IMR-90 (cell line): Measurements from ENCODE around the gene HECW1. TPM values are rescaled to one million over a fixed set of nuclear protein-coding genes. Genes with fewer than 3 reads are reported as not detected.
A peak's percentile ranks its signal among the peaks of the same experiment; 100 is the strongest.
"Not testable (repeated sequence)": the region's sequence is repeated elsewhere in the genome, so short reads cannot be mapped to it uniquely, and the experiment has no call there.

Source experiments
- ATAC-seq: fragments of 200-7000 bp; cut with Tn5 transposase; 2 replicates; pipeline ENCODE4 v1.9.1; 2020; ENCODE audit warnings: low read depth, mild to moderate bottlenecking, moderate library complexity
- BruUV-seq: library from RNA; stranded (reverse); fragments of 400-500 nt; replicated peaks from 2 replicates; lab custom pipeline; 2021; lab: Mats Ljungman, UMichigan
- CTCF ChIA-PET: fragments of 300-600 bp; formaldehyde crosslinking; extraction: SDS; loops from one replicate; lab custom pipeline; 2021; ENCODE audit warnings: antibody characterized with exemption; lab: Yijun Ruan, JAX
- POLR2A ChIA-PET: fragments of 300-600 bp; sonication (Branson Sonifier 250); formaldehyde crosslinking; loops from one replicate; lab custom pipeline; 2022; ENCODE audit warnings: antibody characterized with exemption; ENCODE audit not compliant: unreplicated experiment; lab: Charles Lee
- DNase-seq: peaks from one replicate; pipeline ENCODE4 v3.0.0; 2013
- H2AFZ ChIP-seq: replicated peaks from 2 replicates; pipeline ENCODE3; 2013; ENCODE audit warnings: low read length, mild to moderate bottlenecking; ENCODE audit not compliant: poor library complexity
- H2AK5ac ChIP-seq: 2 replicates; pipeline ENCODE4 v1.6.1; 2013; ENCODE audit warnings: low read depth, low read length, inconsistent platforms
- H2AK9ac ChIP-seq: replicated peaks from 2 replicates; pipeline ENCODE3; 2013; ENCODE audit warnings: mild to moderate bottlenecking, low read depth, low read length, moderate library complexity; ENCODE audit not compliant: poor library complexity
- H2BK120ac ChIP-seq: 2 replicates; pipeline ENCODE4 v1.6.1; 2013; ENCODE audit warnings: low read depth, low read length, inconsistent platforms
- H2BK15ac ChIP-seq: 3 replicates; pipeline ENCODE4 v1.6.1; 2013; ENCODE audit warnings: low read depth, low read length, inconsistent platforms
- H2BK20ac ChIP-seq: 2 replicates; pipeline ENCODE4 v1.6.1; 2013; ENCODE audit warnings: low read depth, mild to moderate bottlenecking, inconsistent platforms, low read length, moderate library complexity
- H2BK5ac ChIP-seq: 2 replicates; pipeline ENCODE4 v1.6.1; 2013; ENCODE audit warnings: mild to moderate bottlenecking, low read depth, low read length, inconsistent platforms; ENCODE audit not compliant: poor library complexity, severe bottlenecking
- H3K14ac ChIP-seq: replicated peaks from 2 replicates; pipeline ENCODE4 v1.6.1; 2013; ENCODE audit warnings: low read depth, low read length, inconsistent platforms
- H3K18ac ChIP-seq: 2 replicates; pipeline ENCODE4 v1.6.1; 2013; ENCODE audit warnings: low read depth, low read length, control low read depth
- H3K23ac ChIP-seq: 2 replicates; pipeline ENCODE4 v1.6.1; 2013; ENCODE audit warnings: low read depth, low read length, inconsistent platforms
- H3K27ac ChIP-seq: 2 replicates; pipeline ENCODE4 v1.5.1; 2013; ENCODE audit warnings: mild to moderate bottlenecking, control low read depth, low read length; ENCODE audit not compliant: insufficient read depth
- H3K27me3 ChIP-seq: 2 replicates; pipeline ENCODE4 v1.6.1; 2013; ENCODE audit warnings: low read length; ENCODE audit not compliant: control insufficient read depth, insufficient read depth
- H3K36me3 ChIP-seq: 2 replicates; pipeline ENCODE4 v1.6.1; 2013; ENCODE audit warnings: low read length, mixed read lengths; ENCODE audit not compliant: control insufficient read depth, insufficient read depth
- H3K4ac ChIP-seq: 2 replicates; pipeline ENCODE4 v1.6.1; 2013; ENCODE audit warnings: low read depth, low read length, inconsistent platforms
- H3K4me1 ChIP-seq: 2 replicates; pipeline ENCODE4 v1.6.1; 2013; ENCODE audit warnings: low read length, mixed read lengths; ENCODE audit not compliant: control insufficient read depth, insufficient read depth
- H3K4me2 ChIP-seq: 2 replicates; pipeline ENCODE4 v1.6.1; 2013; ENCODE audit warnings: low read depth, mild to moderate bottlenecking, control low read depth, low read length, moderate library complexity
- H3K4me3 ChIP-seq: 2 replicates; pipeline ENCODE4 v1.5.1; 2013; ENCODE audit warnings: low read depth, mild to moderate bottlenecking, control low read depth, low read length, moderate library complexity; ENCODE audit not compliant: insufficient read depth
- H3K56ac ChIP-seq: 2 replicates; pipeline ENCODE4 v1.6.1; 2013; ENCODE audit warnings: low read length, inconsistent platforms; ENCODE audit not compliant: insufficient read depth; ENCODE audit errors: extremely low read depth
- H3K79me1 ChIP-seq, 2 experiments: 2 replicates each; pipeline ENCODE4 v1.6.1; 2013; ENCODE audit warnings: low read length in 2 of 2, inconsistent platforms in 1 of 2, low read depth in 1 of 2
- H3K9ac ChIP-seq: 2 replicates; pipeline ENCODE4 v1.6.1; 2013; ENCODE audit warnings: low read depth, low read length, control low read depth
- H3K9me1 ChIP-seq: 2 replicates; pipeline ENCODE4 v1.6.1; 2013; ENCODE audit warnings: low read length, inconsistent platforms; ENCODE audit not compliant: insufficient read depth
- H3K9me3 ChIP-seq: 2 replicates; pipeline ENCODE4 v1.6.1; 2013; ENCODE audit warnings: low read length; ENCODE audit not compliant: control insufficient read depth, insufficient read depth
- H4K20me1 ChIP-seq: 2 replicates; pipeline ENCODE4 v1.6.1; 2013; ENCODE audit warnings: low read length, inconsistent platforms; ENCODE audit not compliant: insufficient read depth
- H4K5ac ChIP-seq: 2 replicates; pipeline ENCODE4 v1.6.1; 2013; ENCODE audit warnings: mild to moderate bottlenecking, low read depth, low read length, control low read depth
- H4K8ac ChIP-seq, 2 experiments: 2 replicates each; pipeline ENCODE4 v1.6.1; 2013; ENCODE audit warnings: low read depth in 2 of 2, low read length in 2 of 2, control low read depth in 1 of 2, inconsistent platforms in 1 of 2
- H4K91ac ChIP-seq: 2 replicates; pipeline ENCODE4 v1.6.1; 2013; ENCODE audit warnings: low read depth, low read length, inconsistent platforms; ENCODE audit not compliant: insufficient read depth
- CEBPB ChIP-seq: IDR thresholded peaks from 2 replicates; pipeline ENCODE4 v1.6.1; 2012; ENCODE audit warnings: low read depth, low read length, improper control_type of control experiment
- FOS ChIP-seq: fragments of 150-350 bp; IDR thresholded peaks from 2 replicates; pipeline ENCODE4 v1.6.1; 2016; ENCODE audit warnings: low read depth, low read length
- RCOR1 ChIP-seq: IDR thresholded peaks from 2 replicates; pipeline ENCODE4 v1.6.1; 2012; ENCODE audit warnings: mild to moderate bottlenecking, low read length, improper control_type of control experiment; ENCODE audit not compliant: insufficient replicate concordance
- WGBS, 2 experiments: methylation state at CpG; one replicate each; pipeline versions ENCODE4 v1.1.5 to v1.1.7; 2013; ENCODE audit warnings: missing lambda C conversion rate in 2 of 2; ENCODE audit not compliant: insufficient read length in 1 of 2; ENCODE audit errors: extremely low coverage in 2 of 2; 5-methylcytosine and 5-hydroxymethylcytosine counted together
- dilution Hi-C: fragments of 300-500 bp; cut with HindIII; formaldehyde crosslinking; loops from one replicate; pipeline ENCODE4 v1.14.3; 2018; ENCODE audit warnings: low sequenced_read_pairs; ENCODE audit not compliant: unreplicated experiment
- in situ Hi-C: fragments of 300-500 bp; cut with MboI; formaldehyde crosslinking; loops from 3 replicates; pipeline ENCODE4 v1.14.3; 2019; ENCODE audit warnings: low sequenced_read_pairs, inconsistent platforms, mixed read lengths
- intact Hi-C: fragments of 100-400 bp; cut with micrococcal nuclease; formaldehyde crosslinking; loops from 2 replicates; pipeline ENCODE4 v1.10.0; 2022
- polyA plus RNA-seq, 3 experiments: library from polyadenylated mRNA; depleted of rRNA; stranded (reverse); fragments of >200 nt; gene quantifications; 2 replicates each; pipeline ENCODE4 v1.2.3, GENCODE V29; 2012; ENCODE audit warnings: low replicate concordance in 1 of 3
- total RNA-seq: library from RNA; depleted of rRNA; stranded (reverse); fragments of >200 nt; gene quantifications from 2 replicates; pipeline ENCODE4 v1.2.3, GENCODE V29; 2012

HECW1 gene
- total and polyA plus RNA-seq, 2 of the 4 experiments (the other 2 are of a cell fraction) = 0.56 to 1.3 TPM

GRCh38 chr7:43572516-43573049 lies 460.1 kb downstream of the HECW1 start (continued):
- peak; percentile 94 for TF ChIP-seq FOS
- no peak for TF ChIP-seq RCOR1

- in situ Hi-C loops = not testable (repeated sequence)
- WGBS, 2 experiments = no CpG with 5 or more reads among the region's 2 CpGs
These were observed 461.4 kb downstream of the HECW1 start for GRCh38 chr7:43573832-43574231.

More at GRCh38 chr7:43573832-43574231, 461.4 kb downstream of the HECW1 start:
- H2BK15ac ChIP-seq, H2BK120ac ChIP-seq, dilution Hi-C loops, H3K9me1 ChIP-seq, intact Hi-C loops, H2AFZ ChIP-seq, H2BK5ac ChIP-seq, POLR2A ChIA-PET, H3K27ac ChIP-seq, H3K9ac ChIP-seq, H3K4me3 ChIP-seq, H3K18ac ChIP-seq, H4K91ac ChIP-seq, H3K4me1 ChIP-seq, H3K9me3 ChIP-seq, H3K23ac ChIP-seq, H2AK5ac ChIP-seq, H4K20me1 ChIP-seq, H3K27me3 ChIP-seq, H3K36me3 ChIP-seq, BruUV-seq, H2BK20ac ChIP-seq, H3K4ac ChIP-seq, H2AK9ac ChIP-seq, H3K14ac ChIP-seq, ATAC-seq, DNase-seq, H4K8ac ChIP-seq, H3K56ac ChIP-seq, H4K5ac ChIP-seq, H3K79me1 ChIP-seq, H3K4me2 ChIP-seq: not testable (repeated sequence)
- CTCF ChIA-PET = interaction anchor here (5.0 kb wide), 1 partner anchor 9 kb away, joined by 41 read pairs; the partner anchor contains the start of gene STK17A
- TF ChIP-seq CEBPB = 0 out of 2 replicates have a peak, but pooled peaks have one; percentile 12
